Endometrial microvascular endothelial cells (primary cell): ENCODE results near the gene ABHD12. TPM values are rescaled to one million over a fixed set of nuclear protein-coding genes. Genes with fewer than 3 reads are reported as not detected.

Source experiments
- in situ Hi-C: cut with HindIII; loops from 2 replicates; pipeline ENCODE4 v1.10.0; 2017; ENCODE audit warnings: low sequenced_read_pairs, low pct_unique_long_range_greater_than_20kb; ENCODE audit errors: inconsistent ontology term
- total RNA-seq: library from RNA; depleted of rRNA; stranded (reverse); fragments of >200 nt; gene quantifications from one replicate; pipeline ENCODE4 v1.2.3, GENCODE V29; 2015; ENCODE audit errors: inconsistent ontology term

Gene ABHD12
- total RNA-seq, 1 donor from 2014 or later, result 26.9 TPM

- in situ Hi-C loops, result no loop called here
These were observed 95.1 kb downstream of the ABHD12 start for GRCh38 chr20:25295386-25296093.

GRCh38 chr20:25294459-25295385 lies 95.9 kb downstream of the ABHD12 start:
- in situ Hi-C loops, result no loop called here

- in situ Hi-C loops, result no loop called here
These were observed 96.7 kb downstream of the ABHD12 start for GRCh38 chr20:25293910-25294458.

- in situ Hi-C loops, result no loop called here
These were observed 97.1 kb downstream of the ABHD12 start for GRCh38 chr20:25293507-25293906.

GRCh38 chr20:25292176-25292891 lies 98.3 kb downstream of the ABHD12 start:
- in situ Hi-C loops, result no loop called here

GRCh38 chr20:25291432-25292133 lies 99.1 kb downstream of the ABHD12 start:
- in situ Hi-C loops, result no loop called here

GRCh38 chr20:25290646-25291431 lies 99.8 kb downstream of the ABHD12 start:
- in situ Hi-C loops, result no loop called here

- in situ Hi-C loops, result no loop called here
These were observed 100.6 kb downstream of the ABHD12 start for GRCh38 chr20:25289886-25290597.

- in situ Hi-C loops, result no loop called here
These were observed 102.1 kb downstream of the ABHD12 start for GRCh38 chr20:25288291-25289181.

- in situ Hi-C loops, result no loop called here
These were observed 102.9 kb downstream of the ABHD12 start for GRCh38 chr20:25287631-25288290.

- in situ Hi-C loops, result no loop called here
These were observed 103.7 kb downstream of the ABHD12 start for GRCh38 chr20:25286917-25287316.

- in situ Hi-C loops, result no loop called here
These were observed 104.5 kb downstream of the ABHD12 start for GRCh38 chr20:25285856-25286798.

GRCh38 chr20:25285091-25285647 lies 105.5 kb downstream of the ABHD12 start:
- in situ Hi-C loops, result no loop called here

GRCh38 chr20:25284131-25284601 lies 106.5 kb downstream of the ABHD12 start:
- in situ Hi-C loops, result no loop called here
